IPS-18a (cell line): ENCODE data around the gene BCAS3.

Experiments used
- H3K27ac ChIP-seq: one replicate; pipeline ENCODE4 v1.5.1; 2013; ENCODE audit warnings: low read length
- H3K27me3 ChIP-seq: one replicate; pipeline ENCODE4 v1.6.1; 2013; ENCODE audit warnings: mild to moderate bottlenecking, low read length; ENCODE audit not compliant: control insufficient read depth, insufficient read depth
- H3K36me3 ChIP-seq: one replicate; pipeline ENCODE4 v1.6.1; 2013; ENCODE audit warnings: low read depth, low read length; ENCODE audit not compliant: control insufficient read depth
- H3K4me1 ChIP-seq: one replicate; pipeline ENCODE4 v1.6.1; 2013; ENCODE audit warnings: low read depth, low read length; ENCODE audit not compliant: control insufficient read depth
- H3K4me3 ChIP-seq: one replicate; pipeline ENCODE4 v1.5.1; 2013; ENCODE audit warnings: low read length
- H3K9ac ChIP-seq: one replicate; pipeline ENCODE4 v1.6.1; 2013; ENCODE audit warnings: mild to moderate bottlenecking, low read length, moderate library complexity
- H3K9me3 ChIP-seq: one replicate; pipeline ENCODE4 v1.6.1; 2013; ENCODE audit warnings: low read depth, low read length; ENCODE audit not compliant: control insufficient read depth

Gene BCAS3

GRCh38 chr17:61313461-61314326, 636.0 kb downstream of the BCAS3 start:
- Histone ChIP-seq H3K4me3 (no peak overlapping the region), H3K9ac (no peak overlapping the region), H3K27ac (no peak overlapping the region), H3K36me3 (no peaks in the 10 kb centered on the region), H3K4me1 (peaks cover 3% of the 10 kb centered on the region), H3K9me3 (no peaks in the 10 kb centered on the region), H3K27me3 (no peaks in the 10 kb centered on the region)

GRCh38 chr17:61314368-61315078, 636.9 kb downstream of the BCAS3 start:
- Histone ChIP-seq H3K4me3 (no peak overlapping the region), H3K27ac (no peak overlapping the region), H3K4me1 (no peaks in the 10 kb centered on the region)

GRCh38 chr17:61316633-61317032, 639.0 kb downstream of the BCAS3 start:
- Histone ChIP-seq H3K9me3 (no peaks in the 10 kb centered on the region), H3K36me3 (no peaks in the 10 kb centered on the region), H3K9ac (no peak overlapping the region), H3K27me3 (no peaks in the 10 kb centered on the region), H3K27ac (no peak overlapping the region), H3K4me3 (no peak overlapping the region), H3K4me1 (peaks cover 3% of the 10 kb centered on the region)

More at GRCh38 chr17:61314368-61315078, 636.9 kb downstream of the BCAS3 start:
- Histone ChIP-seq H3K9me3 (no peaks in the 10 kb centered on the region), H3K27me3 (no peaks in the 10 kb centered on the region), H3K36me3 (no peaks in the 10 kb centered on the region), H3K9ac (no peak overlapping the region)

- no peaks in the 10 kb centered on the region for H3K27me3 ChIP-seq
- H3K9me3 ChIP-seq, result no peaks in the 10 kb centered on the region
- peaks cover 3% of the 10 kb centered on the region for H3K4me1 ChIP-seq
- H3K36me3 ChIP-seq, result no peaks in the 10 kb centered on the region
- no peak overlapping the region for H3K9ac ChIP-seq
- H3K4me3 ChIP-seq, result no peak overlapping the region
- no peak overlapping the region for H3K27ac ChIP-seq
These were observed 640.1 kb downstream of the BCAS3 start for GRCh38 chr17:61317779-61318178.

- peaks cover 10% of the 10 kb centered on the region for H3K4me1 ChIP-seq
- H3K9ac ChIP-seq, result no peak overlapping the region
- H3K27me3 ChIP-seq, result no peaks in the 10 kb centered on the region
- no peaks in the 10 kb centered on the region for H3K36me3 ChIP-seq
- no peak overlapping the region for H3K4me3 ChIP-seq
- H3K27ac ChIP-seq, result no peak overlapping the region
- H3K9me3 ChIP-seq, result no peaks in the 10 kb centered on the region
These were observed 641.0 kb downstream of the BCAS3 start for GRCh38 chr17:61318684-61319098.

DNA sequence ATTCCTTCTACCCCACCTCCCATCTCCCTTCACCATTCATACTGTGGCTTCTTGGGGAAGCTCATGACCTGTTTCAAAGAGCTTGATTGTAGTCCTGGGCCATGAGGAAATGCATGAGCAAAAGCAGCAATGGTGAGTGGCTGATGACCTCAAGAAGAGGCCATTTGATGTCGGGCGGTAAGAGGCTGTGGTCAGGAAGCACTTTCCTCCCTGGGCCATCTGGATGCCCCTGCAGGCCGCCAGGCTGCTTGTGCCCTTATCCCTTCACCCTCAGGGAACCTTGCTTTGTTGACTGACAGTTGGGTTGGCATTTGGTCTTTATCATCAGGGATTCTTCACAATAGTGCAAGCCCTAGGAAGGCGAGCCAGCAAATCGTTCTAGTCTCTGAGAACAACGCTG, 643.7 kb downstream of the BCAS3 start:
- Histone ChIP-seq H3K9me3 (no peaks in the 10 kb centered on the region), H3K36me3 (no peaks in the 10 kb centered on the region), H3K27me3 (no peaks in the 10 kb centered on the region), H3K27ac (no peak overlapping the region), H3K9ac (no peak overlapping the region), H3K4me3 (no peak overlapping the region), H3K4me1 (peaks cover 14% of the 10 kb centered on the region)

GRCh38 chr17:61322325-61323002, 644.8 kb downstream of the BCAS3 start:
- no peaks in the 10 kb centered on the region for H3K36me3 ChIP-seq
- no peaks in the 10 kb centered on the region for H3K9me3 ChIP-seq
- no peaks in the 10 kb centered on the region for H3K27me3 ChIP-seq
- H3K4me1 ChIP-seq, result peaks cover 14% of the 10 kb centered on the region
- H3K27ac ChIP-seq, result no peak overlapping the region
- H3K9ac ChIP-seq, result no peak overlapping the region
- H3K4me3 ChIP-seq, result no peak overlapping the region

GRCh38 chr17:61323003-61323908, 645.6 kb downstream of the BCAS3 start:
- H3K27me3 ChIP-seq, result no peaks in the 10 kb centered on the region
- H3K27ac ChIP-seq, result no peak overlapping the region
- H3K4me3 ChIP-seq, result no peak overlapping the region
- no peak overlapping the region for H3K9ac ChIP-seq
- H3K4me1 ChIP-seq, result peaks cover 14% of the 10 kb centered on the region
- no peaks in the 10 kb centered on the region for H3K36me3 ChIP-seq
- no peaks in the 10 kb centered on the region for H3K9me3 ChIP-seq

- H3K4me1 ChIP-seq, result peaks cover 14% of the 10 kb centered on the region
- no peak overlapping the region for H3K27ac ChIP-seq
- H3K9ac ChIP-seq, result no peak overlapping the region
- no peaks in the 10 kb centered on the region for H3K9me3 ChIP-seq
- no peaks in the 10 kb centered on the region for H3K36me3 ChIP-seq
- H3K4me3 ChIP-seq, result no peak overlapping the region
- H3K27me3 ChIP-seq, result no peaks in the 10 kb centered on the region
These were observed 646.5 kb downstream of the BCAS3 start for GRCh38 chr17:61323909-61324868.

GRCh38 chr17:61324950-61325349, 647.3 kb downstream of the BCAS3 start:
- H3K36me3 ChIP-seq, result no peaks in the 10 kb centered on the region
- no peak overlapping the region for H3K9ac ChIP-seq
- H3K4me3 ChIP-seq, result no peak overlapping the region
- H3K27ac ChIP-seq, result no peak overlapping the region
- no peaks in the 10 kb centered on the region for H3K9me3 ChIP-seq
- H3K27me3 ChIP-seq, result no peaks in the 10 kb centered on the region
- H3K4me1 ChIP-seq, result peaks cover 14% of the 10 kb centered on the region
